Upper lobe of left lung (tissue), 6 donors: Measurements from ENCODE around the gene FNDC3B. TPM values are rescaled to one million over a fixed set of nuclear protein-coding genes. Genes with fewer than 3 reads are reported as not detected.

ENCODE experiments used
- ATAC-seq, 2 donors: fragments of 200-7000 bp; cut with Tn5 transposase; one replicate each; pipeline ENCODE4 v1.9.1; 2022; ENCODE audit warnings: mild to moderate bottlenecking in 2 of 2, moderate library complexity in 2 of 2; ENCODE audit not compliant: low FRiP score in 2 of 2
- DNase-seq, 2 donors: peaks; one replicate each; pipeline ENCODE4 v3.0.0-alpha.2; 2019 to 2020
- H3K27ac ChIP-seq, 4 donors: fragments of 200-600 bp; sonication (generic); one replicate each; pipeline ENCODE4 v1.5.1; 2016 to 2019
- H3K27me3 ChIP-seq, 4 donors: fragments of 200-600 bp; sonication (generic); one replicate each; pipeline ENCODE4 v1.5.1; 2017 to 2019
- H3K36me3 ChIP-seq, 4 donors: fragments of 200-600 bp; sonication (generic); one replicate each; pipeline ENCODE4 v1.5.1; 2016 to 2019
- H3K4me1 ChIP-seq, 4 donors: fragments of 200-600 bp; sonication (generic); one replicate each; pipeline ENCODE4 v1.5.1; 2018 to 2019
- H3K4me3 ChIP-seq, 4 donors: fragments of 200-600 bp; sonication (generic); one replicate each; pipeline ENCODE4 v1.5.1; 2017 to 2019; ENCODE audit warnings: mild to moderate bottlenecking in 2 of 4, moderate library complexity in 1 of 4
- H3K9me3 ChIP-seq, 4 donors: fragments of 200-600 bp; sonication (generic); one replicate each; pipeline ENCODE4 v1.5.1; 2018 to 2019
- EP300 ChIP-seq, 4 donors: sonication (generic); formaldehyde crosslinking; IDR thresholded peaks; one replicate each; pipeline ENCODE4 v1.5.1; 2017; ENCODE audit warnings: antibody characterized with exemption in 4 of 4, control low read depth in 2 of 4
- POLR2A ChIP-seq, 4 donors: fragments of 450-650 bp; IDR thresholded peaks; one replicate each; pipeline ENCODE4 v1.5.1; 2016 to 2017; ENCODE audit warnings: antibody characterized with exemption in 4 of 4, mild to moderate bottlenecking in 2 of 4
- POLR2AphosphoS5 ChIP-seq, 2 donors: sonication (generic); formaldehyde crosslinking; IDR thresholded peaks; one replicate each; pipeline ENCODE4 v1.5.1; 2017; ENCODE audit warnings: antibody characterized with exemption in 2 of 2
- WGBS, 2 donors: methylation state at CpG; one replicate each; pipeline ENCODE4 v1.1.5; 2017 to 2018; 5-methylcytosine and 5-hydroxymethylcytosine counted together
- total RNA-seq, 6 donors: library from RNA; depleted of rRNA in 4 of 6; stranded (reverse); fragments of >200 nt in 4 of 6; gene quantifications; one replicate each; pipeline versions ENCODE4 v1.1.0 to v1.2.1, GENCODE V29; 2016 to 2021
- TF ChIP-seq, protein P1 (sequence below), 6 experiments: fragments of 450-650 bp in 4 of 6; fragments of 200-600 bp in 2 of 6; sonication (generic) in 2 of 6; IDR thresholded peaks; one replicate each; pipeline ENCODE4 v1.5.1; 2016 to 2019; ENCODE audit warnings: antibody characterized with exemption in 6 of 6
- donor health status: DM: no; HTN: no; CAD: no; lungs with moderate emphysema.
- donor health status: DM: no; HTN: yes; CAD: no; lungs with severe emphysema.

Gene FNDC3B
- total RNA-seq, 6 donors from 2014 or later, result 73.3 to 167 (median 119) TPM

DNA sequence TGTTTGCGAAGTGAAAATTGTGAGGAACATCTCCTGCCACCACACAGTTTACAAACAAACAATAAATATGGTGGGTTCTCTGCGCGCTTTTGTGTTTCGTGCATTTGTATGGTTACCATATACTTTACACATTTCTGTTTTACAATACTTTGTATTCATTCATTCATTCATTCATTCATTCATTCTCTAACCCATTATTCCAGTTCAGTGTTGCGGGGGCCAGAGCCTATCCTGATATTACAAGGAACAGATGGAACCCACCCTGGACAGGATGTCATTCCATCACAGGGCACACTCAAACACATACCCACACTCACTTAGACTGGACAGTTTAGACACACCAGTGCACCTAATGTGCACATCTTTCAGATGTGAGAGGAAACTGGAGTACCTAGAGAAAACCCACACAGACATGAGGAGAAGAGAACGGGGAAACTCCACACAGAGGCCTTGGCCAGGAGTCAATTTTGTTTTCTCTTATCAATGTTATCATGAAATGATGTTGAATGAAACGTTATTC lies 160.5 kb downstream of the FNDC3B start:
- H3K9me3 ChIP-seq, result no peaks in the 10 kb centered on the region
- H3K4me3 ChIP-seq, result no peak overlapping the region
- peaks cover 27 to 55% (median 40%) of the 10 kb centered on the region in 4 donors for H3K4me1 ChIP-seq
- DNase-seq (no peak), ATAC-seq (no peak)
- TF ChIP-seq EP300 (IDR thresholded peaks at IDR 0.05), result no peak
- TF ChIP-seq POLR2AphosphoS5 (IDR thresholded peaks at IDR 0.05), result no peak
- TF ChIP-seq, protein P1, sequence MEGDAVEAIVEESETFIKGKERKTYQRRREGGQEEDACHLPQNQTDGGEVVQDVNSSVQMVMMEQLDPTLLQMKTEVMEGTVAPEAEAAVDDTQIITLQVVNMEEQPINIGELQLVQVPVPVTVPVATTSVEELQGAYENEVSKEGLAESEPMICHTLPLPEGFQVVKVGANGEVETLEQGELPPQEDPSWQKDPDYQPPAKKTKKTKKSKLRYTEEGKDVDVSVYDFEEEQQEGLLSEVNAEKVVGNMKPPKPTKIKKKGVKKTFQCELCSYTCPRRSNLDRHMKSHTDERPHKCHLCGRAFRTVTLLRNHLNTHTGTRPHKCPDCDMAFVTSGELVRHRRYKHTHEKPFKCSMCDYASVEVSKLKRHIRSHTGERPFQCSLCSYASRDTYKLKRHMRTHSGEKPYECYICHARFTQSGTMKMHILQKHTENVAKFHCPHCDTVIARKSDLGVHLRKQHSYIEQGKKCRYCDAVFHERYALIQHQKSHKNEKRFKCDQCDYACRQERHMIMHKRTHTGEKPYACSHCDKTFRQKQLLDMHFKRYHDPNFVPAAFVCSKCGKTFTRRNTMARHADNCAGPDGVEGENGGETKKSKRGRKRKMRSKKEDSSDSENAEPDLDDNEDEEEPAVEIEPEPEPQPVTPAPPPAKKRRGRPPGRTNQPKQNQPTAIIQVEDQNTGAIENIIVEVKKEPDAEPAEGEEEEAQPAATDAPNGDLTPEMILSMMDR (IDR thresholded peaks at IDR 0.05), result no peak
- no peak for TF ChIP-seq POLR2A (IDR thresholded peaks at IDR 0.05)
- peaks cover 0 to 2% (median 0%) of the 10 kb centered on the region in 4 donors for H3K36me3 ChIP-seq
- no peak overlapping the region for H3K27ac ChIP-seq
- 86 to 89% methylated on average over 7 of the region's 7 CpGs for WGBS, 2 donors
- no peaks in the 10 kb centered on the region for H3K27me3 ChIP-seq

- H3K27ac ChIP-seq, result peak overlapping the region; percentile 49 to 75 (median 68)
- H3K36me3 ChIP-seq, result peaks cover 0 to 2% (median 0%) of the 10 kb centered on the region in 4 donors
- H3K27me3 ChIP-seq, result no peaks in the 10 kb centered on the region
- H3K4me3 ChIP-seq, result no peak overlapping the region
- TF ChIP-seq EP300 (IDR thresholded peaks at IDR 0.05) (peak in 1 of 4 donors; percentile 7), POLR2AphosphoS5 (IDR thresholded peaks at IDR 0.05) (no peak), POLR2A (IDR thresholded peaks at IDR 0.05) (no peak)
- TF ChIP-seq, protein P1 (IDR thresholded peaks at IDR 0.05), result no peak
- DNase-seq (peak in 1 of 2 donors; percentile 47), ATAC-seq (peak; percentile 82 to 92)
- 39 to 43% methylated on average over 11 of the region's 11 CpGs for WGBS, 2 donors
- peaks cover 31 to 52% (median 42%) of the 10 kb centered on the region in 4 donors for H3K4me1 ChIP-seq
- H3K9me3 ChIP-seq, result no peaks in the 10 kb centered on the region
These were observed 161.9 kb downstream of the FNDC3B start for GRCh38 chr3:172201136-172201869.

GRCh38 chr3:172201870-172202236 lies 162.5 kb downstream of the FNDC3B start:
- peak in 1 of 2 donors; percentile 56 for DNase-seq
- H3K4me1 ChIP-seq, result peaks cover 31 to 52% (median 42%) of the 10 kb centered on the region in 4 donors

GRCh38 chr3:172202797-172203196 lies 163.4 kb downstream of the FNDC3B start:
- no peak overlapping the region for H3K4me3 ChIP-seq
- no peaks in the 10 kb centered on the region for H3K9me3 ChIP-seq
- TF ChIP-seq, protein P1 (IDR thresholded peaks at IDR 0.05), result no peak
- no peak for TF ChIP-seq POLR2A (IDR thresholded peaks at IDR 0.05)
- TF ChIP-seq POLR2AphosphoS5 (IDR thresholded peaks at IDR 0.05), result no peak
- no peak for TF ChIP-seq EP300 (IDR thresholded peaks at IDR 0.05)
- peak overlapping the region in 2 of 4 donors; percentile 71 to 75 for H3K27ac ChIP-seq
- peaks cover 0 to 2% (median 0%) of the 10 kb centered on the region in 4 donors for H3K36me3 ChIP-seq
- WGBS, 2 donors, result 82 to 92% methylated on average over 3 of the region's 3 CpGs
- no peaks in the 10 kb centered on the region for H3K27me3 ChIP-seq
- ATAC-seq (no peak), DNase-seq (no peak)
- peaks cover 31 to 52% (median 42%) of the 10 kb centered on the region in 4 donors for H3K4me1 ChIP-seq

More at GRCh38 chr3:172201870-172202236, 162.5 kb downstream of the FNDC3B start:
- H3K36me3 ChIP-seq, result peaks cover 0 to 2% (median 0%) of the 10 kb centered on the region in 4 donors
- 14 to 28% methylated on average over 3 of the region's 3 CpGs for whole genome bisulfite sequencing, 2 donors
- peak in 1 of 2 donors; percentile 70 for ATAC-seq
- no peaks in the 10 kb centered on the region for H3K27me3 ChIP-seq
- no peak for TF ChIP-seq EP300 (IDR thresholded peaks at IDR 0.05)
- no peak for TF ChIP-seq POLR2A (IDR thresholded peaks at IDR 0.05)
- TF ChIP-seq, protein P1 (IDR thresholded peaks at IDR 0.05), result peak in 1 of 6 experiments; percentile 17
- H3K27ac ChIP-seq, result peak overlapping the region; percentile 49 to 75 (median 68)
- no peaks in the 10 kb centered on the region for H3K9me3 ChIP-seq
- no peak overlapping the region for H3K4me3 ChIP-seq
